HG02870 (cell line): Measurements from ENCODE around the gene APOD.
A peak's percentile ranks its signal among the peaks of the same experiment; 100 is the strongest.

Source experiments
- ATAC-seq: cut with Tn5 transposase; IDR thresholded peaks from one replicate; pipeline ENCODE4 v1.9.1; 2021; ENCODE audit warnings: mild to moderate bottlenecking, moderate library complexity; ENCODE audit not compliant: unreplicated experiment

APOD gene

DNA sequence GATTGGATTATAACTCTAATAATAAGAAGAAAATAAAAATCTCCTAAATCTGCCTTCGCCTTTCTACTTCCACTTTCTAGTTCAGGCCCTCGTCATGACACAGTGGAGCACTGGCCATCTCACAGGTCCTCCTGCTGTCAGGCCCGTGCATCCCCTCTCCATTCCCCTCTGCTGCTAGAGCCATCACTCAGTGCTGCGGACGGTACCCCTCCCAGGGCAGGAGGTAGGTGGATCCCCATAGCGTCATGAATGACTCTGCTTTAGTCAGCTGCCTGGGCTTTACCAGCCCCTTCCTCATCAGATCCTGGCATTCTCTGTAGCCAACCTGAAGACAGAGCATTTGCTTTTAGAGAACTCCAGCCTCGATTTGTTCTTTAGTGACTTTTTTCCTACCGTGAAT is 28.6 kb downstream of the APOD start:
- no peak for ATAC-seq

DNA sequence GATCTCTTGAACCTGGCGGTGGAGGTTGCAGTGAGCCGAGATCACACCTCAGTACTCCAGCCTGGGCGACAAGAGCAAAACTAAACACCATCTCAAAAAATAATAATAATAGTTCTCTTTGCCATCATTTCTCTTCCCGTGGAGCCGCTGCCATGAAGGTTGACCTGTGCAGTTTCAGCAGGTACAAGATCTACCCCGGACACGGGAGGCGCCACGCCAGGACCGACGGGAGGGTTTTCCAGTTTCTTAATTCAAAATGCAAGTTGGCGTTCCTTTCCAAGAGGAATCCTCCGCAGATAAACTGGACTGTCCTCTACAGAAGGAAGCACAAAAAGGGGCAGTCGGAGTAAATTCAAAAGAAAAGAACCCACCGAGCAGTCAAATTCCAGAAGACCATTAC is 29.3 kb downstream of the APOD start:
- no peak for ATAC-seq

DNA sequence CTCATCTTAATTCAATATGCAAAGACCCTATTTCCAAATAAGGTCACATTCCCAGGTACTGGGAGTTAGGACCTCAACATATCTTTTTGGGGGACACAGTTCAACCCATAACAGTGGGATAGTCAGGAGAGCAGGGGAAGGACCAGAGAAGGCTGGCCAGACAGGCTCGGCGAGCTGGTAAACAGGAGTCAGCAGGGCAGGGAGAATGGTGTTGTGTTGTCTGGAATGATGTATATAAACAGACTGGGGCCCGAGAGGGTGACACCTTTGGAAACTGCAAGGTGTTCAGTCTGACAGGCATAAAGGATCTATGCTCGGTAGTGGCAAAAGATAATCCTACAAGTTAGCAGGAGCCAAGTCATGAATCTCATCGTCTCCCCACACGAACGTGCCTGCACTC is 30.5 kb downstream of the APOD start:
- no peak for ATAC-seq

DNA sequence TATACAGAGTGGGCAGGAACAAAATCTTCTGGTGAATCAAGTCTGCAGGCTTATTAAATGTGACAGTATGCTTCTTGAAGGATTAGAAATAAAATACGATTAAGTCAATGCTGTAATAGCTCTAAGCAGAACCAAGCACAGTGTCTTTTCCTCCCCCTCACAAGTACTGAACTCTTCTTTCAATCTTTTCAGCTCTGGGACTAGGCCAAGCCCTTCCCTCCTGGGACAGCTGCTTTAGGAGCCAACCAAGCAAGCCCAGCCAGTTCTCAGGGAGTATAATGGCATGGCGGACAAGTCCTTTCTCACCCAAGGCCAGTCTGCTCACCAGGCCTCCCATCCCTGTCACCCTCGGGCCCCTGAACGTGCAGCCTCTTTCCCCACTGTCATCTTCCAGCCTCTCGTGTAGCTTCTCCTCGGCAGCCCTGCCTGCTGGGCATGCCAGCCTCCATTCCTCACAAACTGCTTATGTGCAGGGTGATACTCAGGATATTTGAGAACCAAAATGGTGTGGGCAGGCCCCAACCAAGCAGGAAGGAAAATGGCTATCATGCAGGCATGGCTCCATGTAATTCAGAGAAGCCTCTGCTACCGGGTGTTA is 32.3 kb downstream of the APOD start:
- no peak for ATAC-seq

- ATAC-seq, result no peak
Observed at GRCh38 chr3:195550723-195551122, 33.0 kb downstream of the APOD start.

GRCh38 chr3:195549931-195550519 is 33.7 kb downstream of the APOD start:
- ATAC-seq, result peak; percentile 53

GRCh38 chr3:195548987-195549386 is 34.8 kb downstream of the APOD start:
- ATAC-seq, result no peak

GRCh38 chr3:195548501-195548900 is 35.2 kb downstream of the APOD start:
- ATAC-seq, result no peak

DNA sequence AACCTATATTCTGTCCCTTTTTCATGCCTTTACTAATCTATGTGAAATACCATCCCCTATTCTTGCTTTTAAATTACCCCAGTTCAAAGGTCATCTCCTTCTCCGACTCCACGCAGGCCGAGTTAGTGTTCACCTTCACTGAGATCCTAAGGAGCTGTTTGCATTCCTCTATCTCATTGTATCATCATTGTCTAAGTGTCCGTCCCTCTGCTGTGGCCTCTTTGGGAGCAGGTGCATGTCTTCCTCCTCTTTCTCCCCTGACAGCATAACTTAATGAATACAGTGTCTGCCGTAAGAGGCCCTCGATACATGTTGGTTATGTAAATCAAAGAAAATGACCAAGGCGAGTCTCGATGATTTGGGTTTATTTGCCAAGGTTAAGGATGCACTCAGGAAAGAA is 35.7 kb downstream of the APOD start:
- ATAC-seq, result no peak

DNA sequence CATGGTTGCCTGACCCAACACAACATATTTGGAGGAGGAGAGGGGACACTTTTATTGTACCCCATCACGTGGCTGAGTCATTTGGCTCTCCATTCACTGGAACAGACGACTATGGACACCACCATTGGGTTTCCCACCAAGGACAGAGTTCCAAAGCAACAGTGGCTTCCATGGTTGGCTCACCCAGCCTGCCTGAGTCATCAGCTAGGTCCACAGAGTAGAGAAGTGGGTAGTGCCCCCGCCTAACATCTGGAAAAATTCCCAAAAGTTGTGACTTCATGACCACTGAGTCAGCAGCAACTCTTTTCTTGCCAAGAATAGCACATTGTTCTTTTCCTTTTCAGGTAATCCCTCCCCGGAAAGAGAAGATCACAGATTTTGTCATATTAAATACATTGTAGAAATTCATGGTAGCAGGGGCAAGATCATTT is 37.6 kb downstream of the APOD start:
- ATAC-seq, result no peak

DNA sequence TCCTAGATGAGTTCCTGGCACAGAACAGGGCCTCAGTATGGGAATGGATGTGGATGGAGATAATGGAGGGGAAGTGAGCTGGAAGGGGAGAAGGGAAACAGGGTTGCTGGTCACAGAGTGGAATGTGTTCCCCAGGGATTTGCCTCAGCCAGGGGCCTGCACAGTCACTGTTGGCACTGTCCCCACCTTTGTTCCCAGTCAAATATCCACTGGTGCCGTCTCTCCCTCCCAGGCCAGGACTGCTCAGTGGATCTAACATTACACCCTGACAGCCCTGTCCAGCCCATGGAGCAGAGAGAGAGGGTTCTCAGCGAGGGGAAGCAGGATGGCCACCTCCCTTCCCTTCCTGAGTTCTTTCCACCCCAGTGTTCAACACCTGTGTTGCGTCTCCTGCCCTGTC is 39.1 kb downstream of the APOD start:
- ATAC-seq, result no peak

GRCh38 chr3:195544230-195544536 is 39.6 kb downstream of the APOD start:
- no peak for ATAC-seq

DNA sequence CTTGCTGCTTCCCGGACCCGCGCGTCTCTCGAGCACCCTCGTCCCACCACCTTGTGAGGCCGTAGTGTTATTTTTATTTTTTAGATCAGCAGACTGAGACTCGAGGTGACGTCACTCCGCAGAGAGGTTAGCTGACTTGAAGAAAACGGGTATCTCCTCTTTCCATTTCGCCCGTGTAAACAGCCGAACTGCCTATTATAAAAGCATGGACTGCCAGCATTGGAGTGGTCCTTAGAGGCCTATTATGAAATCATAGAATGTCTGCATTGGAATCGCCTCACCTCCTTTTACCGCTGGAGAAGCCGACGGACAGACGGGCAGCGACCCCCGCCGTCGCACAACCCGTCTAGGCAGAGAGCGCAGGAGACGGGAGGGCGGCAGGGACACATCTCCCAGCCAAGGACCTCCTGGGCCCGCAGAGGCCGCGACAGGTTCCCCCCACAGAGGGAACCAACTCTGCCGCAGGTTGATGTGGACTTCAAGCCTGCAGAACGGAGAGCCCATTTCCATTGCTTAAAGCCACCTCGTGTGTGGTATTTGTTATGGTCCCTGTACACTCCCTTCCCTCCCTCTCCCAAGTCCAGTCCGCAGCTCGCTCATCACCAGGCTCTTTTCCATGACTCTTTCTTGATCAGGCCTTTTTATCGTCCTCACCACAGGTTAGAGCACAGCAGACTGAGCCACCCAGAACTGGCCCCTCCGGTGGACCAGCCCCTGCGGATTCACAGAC is 40.1 kb downstream of the APOD start:
- ATAC-seq, result no peak

GRCh38 chr3:195542698-195543499 is 40.8 kb downstream of the APOD start, which contains the start of gene PPP1R2:
TSS of gene PPP1R2 (minus strand) at chr3:195543325. CDS start at chr3:195543025, 300 bp downstream.
- ATAC-seq, result peak; percentile 63

DNA sequence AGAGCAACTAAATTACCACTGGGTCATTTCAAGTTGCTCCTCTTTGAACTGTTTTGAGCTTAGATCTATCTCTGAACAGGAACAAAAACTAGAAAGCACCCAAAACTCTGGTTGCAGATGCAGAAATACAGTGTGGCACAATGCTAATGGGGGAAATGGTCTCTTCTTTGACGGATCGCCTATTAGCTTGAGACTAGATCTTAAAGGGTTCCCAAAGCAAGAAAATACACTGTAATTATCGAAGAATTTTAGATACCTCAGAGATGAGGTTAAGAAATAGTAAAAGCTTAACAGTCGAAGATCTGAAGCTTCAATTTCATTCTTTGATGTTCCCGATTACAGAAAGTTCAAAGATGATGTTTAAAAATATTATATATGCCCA is 41.4 kb downstream of the APOD start:
- ATAC-seq, result no peak

- no peak for ATAC-seq
Observed at GRCh38 chr3:195540511-195540910, 43.2 kb downstream of the APOD start.

- no peak for ATAC-seq
Observed at GRCh38 chr3:195540027-195540426, 43.7 kb downstream of the APOD start.

DNA sequence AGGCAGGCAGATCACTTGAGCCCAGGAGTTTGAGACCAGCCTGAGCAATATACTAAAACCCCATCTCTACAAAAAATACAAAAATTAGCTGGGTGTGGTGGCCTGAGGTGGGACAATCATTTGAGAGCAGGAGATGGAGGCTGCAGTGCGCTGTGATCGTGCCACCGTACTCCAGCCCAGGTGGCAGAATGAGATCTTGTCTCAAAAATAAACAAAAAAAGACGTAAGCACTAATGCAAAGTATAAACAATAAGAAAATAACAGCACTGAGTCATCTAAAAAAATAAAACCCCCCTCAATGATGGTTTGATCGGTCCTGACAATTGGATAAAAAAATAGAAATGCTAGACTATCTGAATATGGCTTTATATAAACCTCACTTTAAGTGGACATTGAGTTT is 44.3 kb downstream of the APOD start:
- no peak for ATAC-seq

DNA sequence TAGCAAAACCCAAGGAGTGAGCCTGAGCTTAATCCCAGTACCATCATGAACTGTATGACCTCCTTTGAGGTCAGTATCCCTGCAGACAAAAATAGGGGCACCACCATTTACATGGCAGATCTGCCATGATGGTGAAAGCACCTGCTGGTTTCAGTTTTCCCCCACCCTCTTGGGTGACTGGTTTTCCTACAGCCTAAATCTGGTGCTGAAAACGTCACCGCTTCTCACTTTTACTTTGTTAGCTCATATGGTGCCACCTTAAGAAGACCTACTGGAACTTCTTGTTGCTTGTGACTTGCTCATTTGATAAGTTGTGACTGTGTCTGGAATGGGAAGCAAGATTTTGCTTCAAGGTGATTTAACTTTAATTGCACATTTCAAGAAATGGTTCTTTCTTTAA is 45.7 kb downstream of the APOD start:
- ATAC-seq, result no peak

- no peak for ATAC-seq
Observed at GRCh38 chr3:195535293-195535692, 48.4 kb downstream of the APOD start.

DNA sequence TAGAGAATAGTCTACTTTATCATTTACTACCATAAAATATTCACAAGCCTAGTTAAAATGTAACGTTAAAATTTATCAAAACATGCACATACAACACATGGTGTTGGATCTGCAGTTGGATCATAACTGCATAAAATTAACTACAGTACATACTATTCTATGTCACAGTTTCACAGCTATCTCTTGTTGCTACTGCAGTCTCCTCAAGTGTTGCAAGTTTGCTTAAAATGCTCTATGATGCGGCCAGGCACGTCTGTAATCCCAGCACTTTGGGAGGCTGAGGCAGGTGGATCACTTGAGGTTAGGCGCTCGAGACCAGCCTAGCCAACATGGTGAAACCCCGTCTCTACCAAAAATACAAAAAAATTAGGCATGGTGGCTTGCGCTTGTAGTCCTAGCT is 50.9 kb downstream of the APOD start:
- no peak for ATAC-seq

DNA sequence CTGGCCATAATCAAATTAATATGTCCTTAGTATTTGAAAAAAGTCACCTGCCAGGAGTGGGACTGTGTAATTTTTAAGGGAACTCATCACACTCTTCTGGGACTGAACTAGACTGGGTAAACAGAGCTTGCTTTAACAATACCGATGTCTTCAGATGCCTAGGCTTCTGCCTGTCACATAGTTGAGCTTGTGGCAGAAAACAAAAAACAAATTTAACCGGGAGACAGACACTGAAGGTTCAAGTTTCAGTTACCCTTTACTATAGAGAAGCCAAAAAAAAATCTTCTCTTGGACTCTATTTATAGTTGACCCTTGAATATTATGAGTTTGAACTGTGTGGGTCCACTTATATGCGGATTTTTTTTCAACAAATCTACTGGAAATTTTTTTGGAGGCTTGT is 51.4 kb downstream of the APOD start:
- ATAC-seq, result no peak
